ENCODE data around the gene TMEM178B.

DNA sequence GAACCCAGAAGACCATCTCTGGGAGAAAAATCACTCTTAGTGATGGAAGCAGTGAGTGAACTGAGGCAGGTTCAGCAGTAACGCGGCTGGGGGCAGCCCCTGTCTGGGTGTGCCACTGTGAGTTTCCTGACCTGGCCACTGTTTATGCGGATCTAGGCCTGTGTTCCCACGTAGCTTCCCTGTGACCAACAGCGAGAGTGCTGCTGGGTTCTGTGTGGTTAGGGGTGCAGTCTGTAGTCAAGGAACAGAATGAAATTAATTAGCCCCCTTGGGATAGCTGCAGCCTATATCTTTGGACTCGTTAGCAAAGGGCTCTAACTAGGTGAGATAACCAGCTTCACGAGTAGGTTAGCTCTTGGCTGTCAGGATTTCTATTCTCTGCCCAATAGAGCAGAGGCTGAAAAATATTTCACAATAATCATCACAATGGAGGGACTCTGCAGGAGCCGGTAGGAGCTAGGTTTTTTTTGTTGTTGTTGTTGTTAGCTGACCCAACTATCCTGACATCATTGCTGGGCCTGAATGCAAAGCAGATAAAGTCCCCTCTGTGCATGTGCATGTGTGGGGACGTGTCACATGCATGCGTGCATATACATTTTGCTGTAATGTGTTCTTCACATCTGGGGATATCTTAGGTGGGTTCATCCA lies 164.9 kb downstream of the TMEM178B start:
- TF ChIP-seq, protein P1, sequence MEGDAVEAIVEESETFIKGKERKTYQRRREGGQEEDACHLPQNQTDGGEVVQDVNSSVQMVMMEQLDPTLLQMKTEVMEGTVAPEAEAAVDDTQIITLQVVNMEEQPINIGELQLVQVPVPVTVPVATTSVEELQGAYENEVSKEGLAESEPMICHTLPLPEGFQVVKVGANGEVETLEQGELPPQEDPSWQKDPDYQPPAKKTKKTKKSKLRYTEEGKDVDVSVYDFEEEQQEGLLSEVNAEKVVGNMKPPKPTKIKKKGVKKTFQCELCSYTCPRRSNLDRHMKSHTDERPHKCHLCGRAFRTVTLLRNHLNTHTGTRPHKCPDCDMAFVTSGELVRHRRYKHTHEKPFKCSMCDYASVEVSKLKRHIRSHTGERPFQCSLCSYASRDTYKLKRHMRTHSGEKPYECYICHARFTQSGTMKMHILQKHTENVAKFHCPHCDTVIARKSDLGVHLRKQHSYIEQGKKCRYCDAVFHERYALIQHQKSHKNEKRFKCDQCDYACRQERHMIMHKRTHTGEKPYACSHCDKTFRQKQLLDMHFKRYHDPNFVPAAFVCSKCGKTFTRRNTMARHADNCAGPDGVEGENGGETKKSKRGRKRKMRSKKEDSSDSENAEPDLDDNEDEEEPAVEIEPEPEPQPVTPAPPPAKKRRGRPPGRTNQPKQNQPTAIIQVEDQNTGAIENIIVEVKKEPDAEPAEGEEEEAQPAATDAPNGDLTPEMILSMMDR (IDR thresholded peaks at IDR 0.05) = no peak
- TF ChIP-seq EP300 (IDR thresholded peaks at IDR 0.05) (no peak), POLR2A (IDR thresholded peaks at IDR 0.05; ENCODE audit: low read depth) (no peak), POLR2AphosphoS5 (IDR thresholded peaks at IDR 0.05) (no peak)

All from esophagus muscularis mucosa (tissue), 4 donors.